ENCODE measurements around the gene OGFRL1.
A peak's percentile ranks its signal among the peaks of the same experiment; 100 is the strongest.
"Not testable (repeated sequence)": the region's sequence is repeated elsewhere in the genome, so short reads cannot be mapped to it uniquely, and the experiment has no call there.

The OGFRL1 gene

GRCh38 chr6:71288228-71289038 is at the start of gene OGFRL1:
OGFRL1 (plus strand) TSS chr6:71288811; CDS start chr6:71288937, 126 bp downstream.
- intact Hi-C loops (cut with DNase I): no loop called here
- DNase-seq: peak; percentile 35 to 95 (median 66)

GRCh38 chr6:71239694-71240093 is 48.9 kb upstream of the OGFRL1 start:
- intact Hi-C loops (cut with DNase I): no loop called here
- DNase-seq: no peak

- intact Hi-C loops (cut with DNase I): no loop called here
- DNase-seq: peak in 3 of 10 donors; percentile 68 to 75 (median 73)
Measured at GRCh38 chr6:71245265-71246049, 43.2 kb upstream of the OGFRL1 start.

- no peak for DNase-seq
- intact Hi-C loops (cut with DNase I): no loop called here
Measured at GRCh38 chr6:71246596-71246995, 42.0 kb upstream of the OGFRL1 start.

GRCh38 chr6:71248306-71248765 is 40.3 kb upstream of the OGFRL1 start:
- no peak for DNase-seq
- intact Hi-C loops (cut with DNase I): no loop called here

GRCh38 chr6:71248878-71249544 is 39.6 kb upstream of the OGFRL1 start:
- DNase-seq: no peak
- intact Hi-C loops (cut with DNase I): no loop called here

GRCh38 chr6:71250099-71250602 is 38.5 kb upstream of the OGFRL1 start:
- no peak for DNase-seq
- intact Hi-C loops (cut with DNase I): no loop called here

- no peak for DNase-seq
- intact Hi-C loops (cut with DNase I): no loop called here
Measured at GRCh38 chr6:71252410-71252809, 36.2 kb upstream of the OGFRL1 start.

- no peak for DNase-seq
- intact Hi-C loops (cut with DNase I): no loop called here
Measured at GRCh38 chr6:71252960-71253359, 35.7 kb upstream of the OGFRL1 start.

GRCh38 chr6:71254323-71254722 is 34.3 kb upstream of the OGFRL1 start:
- no peak for DNase-seq
- intact Hi-C loops (cut with DNase I): no loop called here

GRCh38 chr6:71258078-71258866 is 30.3 kb upstream of the OGFRL1 start:
- intact Hi-C loops (cut with DNase I): no loop called here
- DNase-seq: no peak

GRCh38 chr6:71259888-71260604 is 28.6 kb upstream of the OGFRL1 start:
- no peak for DNase-seq
- intact Hi-C loops (cut with DNase I): no loop called here

GRCh38 chr6:71262914-71263313 is 25.7 kb upstream of the OGFRL1 start:
- intact Hi-C loops (cut with DNase I): no loop called here
- no peak for DNase-seq

- intact Hi-C loops (cut with DNase I): not testable (repeated sequence)
- DNase-seq: peak in 1 of 10 donors; percentile 30
Measured at GRCh38 chr6:71266392-71266791, 22.2 kb upstream of the OGFRL1 start.

GRCh38 chr6:71268735-71269437 is 19.7 kb upstream of the OGFRL1 start:
- intact Hi-C loops (cut with DNase I): no loop called here
- no peak for DNase-seq

- DNase-seq: no peak
- intact Hi-C loops (cut with DNase I): no loop called here
Measured at GRCh38 chr6:71277926-71278600, 10.5 kb upstream of the OGFRL1 start.

- DNase-seq: no peak
- intact Hi-C loops (cut with DNase I): no loop called here
Measured at GRCh38 chr6:71279321-71279720, 9.3 kb upstream of the OGFRL1 start.

- intact Hi-C loops (cut with DNase I): no loop called here
- DNase-seq: no peak
Measured at GRCh38 chr6:71279740-71280139, 8.9 kb upstream of the OGFRL1 start.
